Suprapubic skin (tissue), 4 donors: ENCODE data around the gene LRIG3.

Experiments used
- CTCF ChIP-seq, 2 donors: fragments of 200-600 bp in 1 of 2; fragments of 450-650 bp in 1 of 2; sonication (generic) in 1 of 2; IDR thresholded peaks; one replicate each; pipeline ENCODE4 v1.5.1; 2016 to 2019; ENCODE audit warnings: antibody characterized with exemption in 2 of 2, mild to moderate bottlenecking in 1 of 2, moderate library complexity in 1 of 2
- POLR2A ChIP-seq, 2 donors: fragments of 450-650 bp; IDR thresholded peaks; one replicate each; pipeline ENCODE4 v1.6.1; 2017; ENCODE audit warnings: antibody characterized with exemption in 2 of 2, mild to moderate bottlenecking in 2 of 2, moderate library complexity in 2 of 2
- POLR2AphosphoS5 ChIP-seq, 3 donors: sonication (generic); formaldehyde crosslinking; IDR thresholded peaks; one replicate each; pipeline ENCODE4 v1.6.1; 2017; ENCODE audit warnings: antibody characterized with exemption in 3 of 3

GRCh38 chr12:58922849-58923248, 2.5 kb upstream of the LRIG3 start:
- TF ChIP-seq POLR2AphosphoS5 (IDR thresholded peaks at IDR 0.05), result no peak
- TF ChIP-seq CTCF (IDR thresholded peaks at IDR 0.05), result no peak
- TF ChIP-seq POLR2A (IDR thresholded peaks at IDR 0.05), result no peak
